ENCODE data around the gene PSME3. TPM values are rescaled to one million over a fixed set of nuclear protein-coding genes. Genes with fewer than 3 reads are reported as not detected.

Gene PSME3
- total RNA-seq, 1 experiment from 2014 or later = 163 TPM

DNA sequence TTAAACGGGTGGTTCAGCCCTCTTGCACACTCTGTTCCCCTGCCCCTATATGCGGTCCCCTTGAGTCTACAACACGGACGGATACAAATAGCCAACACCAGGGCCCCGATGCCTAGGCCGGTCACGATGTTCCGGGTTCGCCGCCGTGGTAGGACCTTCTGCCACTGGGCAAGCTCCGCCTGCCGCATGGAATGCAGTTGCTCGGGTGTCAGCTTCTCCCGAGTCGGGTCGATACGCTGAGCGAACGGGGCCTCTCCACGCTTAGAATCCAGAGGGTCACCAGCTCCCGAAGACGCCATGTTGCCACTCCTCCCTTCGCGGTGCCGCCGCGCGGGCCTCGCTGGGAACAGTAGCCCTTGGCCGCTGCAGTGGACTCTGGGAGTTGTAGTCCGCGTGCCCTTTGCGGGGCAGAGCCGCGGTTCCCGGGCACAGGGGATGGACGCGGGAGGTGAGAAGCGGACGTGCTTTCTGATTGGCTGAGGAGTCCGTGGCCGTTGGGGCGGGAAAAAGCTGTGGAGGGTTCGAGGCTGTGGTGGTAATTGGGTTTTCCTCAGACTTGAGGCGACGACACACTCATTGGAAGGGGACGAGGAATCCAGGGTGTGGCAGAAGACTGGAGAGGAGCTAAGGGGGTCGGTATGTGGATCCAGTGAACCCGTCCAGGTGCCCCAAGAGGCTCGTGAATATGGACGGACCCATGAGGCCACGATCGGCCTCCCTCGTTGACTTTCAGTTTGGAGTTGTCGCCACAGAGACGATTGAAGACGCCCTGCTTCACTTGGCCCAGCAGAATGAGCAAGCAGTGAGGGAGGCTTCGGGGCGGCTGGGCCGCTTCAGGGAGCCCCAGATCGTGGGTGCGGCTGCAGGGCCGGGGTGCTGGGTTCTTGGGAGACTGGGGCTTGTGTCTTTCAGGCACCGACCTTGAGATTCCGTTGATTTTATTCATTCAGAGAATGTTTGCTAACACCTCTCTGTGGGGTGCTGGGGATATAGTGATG is 34.5 kb upstream of the PSME3 start, which contains the start of the genes CNTD1 and COA3 (continued):
- no peak for TF ChIP-seq TCF7L2 (IDR thresholded peaks at IDR 0.05; ENCODE audit: borderline replicate concordance, extremely low read depth, insufficient read depth, insufficient read length)

DNA sequence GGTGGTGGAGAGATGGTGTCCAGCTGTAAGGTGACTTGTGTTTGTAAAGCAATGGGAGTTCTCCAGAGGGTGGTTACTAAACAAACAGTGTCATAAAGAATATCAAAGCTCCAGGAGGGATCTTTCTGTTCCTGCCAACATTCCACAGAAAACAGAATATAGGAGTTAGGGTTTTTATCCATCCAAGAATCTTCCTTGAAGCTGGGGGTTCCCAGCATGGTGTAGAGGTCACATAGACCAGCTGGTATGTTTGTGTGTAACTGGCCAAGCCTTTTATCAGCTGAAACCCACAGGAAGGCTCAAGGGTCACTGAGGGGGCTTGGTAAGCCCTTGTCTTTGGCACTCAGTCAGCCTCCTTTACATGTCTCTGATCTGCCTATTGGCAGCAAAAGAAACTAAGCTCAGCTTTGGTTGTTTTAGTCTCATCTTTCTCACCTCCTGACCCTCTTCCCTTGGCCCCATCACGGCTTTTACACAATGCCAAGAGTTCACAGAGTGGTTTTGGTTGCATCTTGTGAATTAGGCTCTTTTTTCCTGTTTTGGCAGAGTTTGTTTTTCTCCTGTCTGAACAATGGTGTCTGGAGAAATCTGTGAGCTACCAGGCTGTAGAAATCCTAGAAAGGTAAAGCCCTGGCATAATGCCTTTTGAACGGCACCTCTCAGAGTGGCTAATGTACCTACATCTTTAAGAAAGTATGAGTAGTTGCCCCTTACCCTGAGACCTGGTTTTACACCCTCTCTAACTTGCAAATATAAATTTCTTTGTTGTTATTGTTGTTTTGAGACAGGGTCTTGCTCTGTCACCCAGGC is 29.9 kb upstream of the PSME3 start:
- ATAC-seq (no peak), DNase-seq (ENCODE audit: low read depth, low spot score) (no peak)
- POLR2A ChIA-PET = no interaction called here
- no peaks in the 10 kb centered on the region for H3K9me3 ChIP-seq (ENCODE audit: control insufficient read depth in 1 of 2, insufficient read depth in 1 of 2, low read depth in 1 of 2, low read length in 2 of 2)
- no peaks in the 10 kb centered on the region for H3K9me2 ChIP-seq (ENCODE audit: insufficient read depth)
- H2AFZ ChIP-seq (ENCODE audit: low read depth, low read length, poor library complexity, severe bottlenecking) = no peak overlapping the region
- no peaks in the 10 kb centered on the region for H4K20me1 ChIP-seq (ENCODE audit: insufficient read depth)
- H3K36me3 ChIP-seq (ENCODE audit: control insufficient read depth in 1 of 2, insufficient read depth in 2 of 2, low read length in 2 of 2) = no peaks in the 10 kb centered on the region
- intact Hi-C loops (cut with micrococcal nuclease) = no loop called here
- H3K4me2 ChIP-seq (ENCODE audit: low read length) = no peak overlapping the region
- no peak overlapping the region for H3K27ac ChIP-seq (ENCODE audit: low read depth, low read length)
- CTCF ChIA-PET = interaction anchor here (0.8 to 2.3 kb wide), 3 partner anchors 21 to 225 kb away, joined by 3 to 11 read pairs (median 5); partner anchors contain the start of gene BECN1
- no peak overlapping the region for H3K9ac ChIP-seq (ENCODE audit: low read length)
- no peaks in the 10 kb centered on the region for H3K4me1 ChIP-seq (ENCODE audit: control insufficient read depth in 1 of 2, insufficient read depth in 2 of 2, low read length in 2 of 2)
- BruUV-seq (replicated peaks) = no TSS peak
- H3K27me3 ChIP-seq (ENCODE audit: insufficient read depth, low read length) = no peaks in the 10 kb centered on the region
- no peaks in the 10 kb centered on the region for H3K79me2 ChIP-seq (ENCODE audit: insufficient read depth, low read length)
- RAD21 ChIA-PET (ENCODE audit: low non-redundant PET in 1 of 2, low total read pairs in 2 of 2, uncharacterized antibody in 2 of 2, unreplicated experiment in 2 of 2) = no interaction called here
- no peak for TF ChIP-seq SIN3A (IDR thresholded peaks at IDR 0.05; ENCODE audit: low read depth)
- no peak for TF ChIP-seq CEBPB (IDR thresholded peaks at IDR 0.05; ENCODE audit: low read depth)
- TF ChIP-seq ZFX (IDR thresholded peaks at IDR 0.05) = no peak
- no peak for TF ChIP-seq CBX3 (IDR thresholded peaks at IDR 0.05; ENCODE audit: low read depth)
- TF ChIP-seq, protein P1, sequence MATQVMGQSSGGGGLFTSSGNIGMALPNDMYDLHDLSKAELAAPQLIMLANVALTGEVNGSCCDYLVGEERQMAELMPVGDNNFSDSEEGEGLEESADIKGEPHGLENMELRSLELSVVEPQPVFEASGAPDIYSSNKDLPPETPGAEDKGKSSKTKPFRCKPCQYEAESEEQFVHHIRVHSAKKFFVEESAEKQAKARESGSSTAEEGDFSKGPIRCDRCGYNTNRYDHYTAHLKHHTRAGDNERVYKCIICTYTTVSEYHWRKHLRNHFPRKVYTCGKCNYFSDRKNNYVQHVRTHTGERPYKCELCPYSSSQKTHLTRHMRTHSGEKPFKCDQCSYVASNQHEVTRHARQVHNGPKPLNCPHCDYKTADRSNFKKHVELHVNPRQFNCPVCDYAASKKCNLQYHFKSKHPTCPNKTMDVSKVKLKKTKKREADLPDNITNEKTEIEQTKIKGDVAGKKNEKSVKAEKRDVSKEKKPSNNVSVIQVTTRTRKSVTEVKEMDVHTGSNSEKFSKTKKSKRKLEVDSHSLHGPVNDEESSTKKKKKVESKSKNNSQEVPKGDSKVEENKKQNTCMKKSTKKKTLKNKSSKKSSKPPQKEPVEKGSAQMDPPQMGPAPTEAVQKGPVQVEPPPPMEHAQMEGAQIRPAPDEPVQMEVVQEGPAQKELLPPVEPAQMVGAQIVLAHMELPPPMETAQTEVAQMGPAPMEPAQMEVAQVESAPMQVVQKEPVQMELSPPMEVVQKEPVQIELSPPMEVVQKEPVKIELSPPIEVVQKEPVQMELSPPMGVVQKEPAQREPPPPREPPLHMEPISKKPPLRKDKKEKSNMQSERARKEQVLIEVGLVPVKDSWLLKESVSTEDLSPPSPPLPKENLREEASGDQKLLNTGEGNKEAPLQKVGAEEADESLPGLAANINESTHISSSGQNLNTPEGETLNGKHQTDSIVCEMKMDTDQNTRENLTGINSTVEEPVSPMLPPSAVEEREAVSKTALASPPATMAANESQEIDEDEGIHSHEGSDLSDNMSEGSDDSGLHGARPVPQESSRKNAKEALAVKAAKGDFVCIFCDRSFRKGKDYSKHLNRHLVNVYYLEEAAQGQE (IDR thresholded peaks at IDR 0.05; ENCODE audit: low read depth) = no peak
- H3K4me3 ChIP-seq (replicated peaks in 1 of 2; ENCODE audit: low read depth in 1 of 2, low read length in 2 of 2) = no peak overlapping the region
